Measurements from ENCODE around the gene MLLT10.

- TF ChIP-seq POLR2AphosphoS5 (IDR thresholded peaks at IDR 0.05; ENCODE audit: low read depth, low read length), result no peak
- no peak for TF ChIP-seq SIN3A (IDR thresholded peaks at IDR 0.05; ENCODE audit: borderline replicate concordance, insufficient read depth, low read length)
- TF ChIP-seq, protein P1, sequence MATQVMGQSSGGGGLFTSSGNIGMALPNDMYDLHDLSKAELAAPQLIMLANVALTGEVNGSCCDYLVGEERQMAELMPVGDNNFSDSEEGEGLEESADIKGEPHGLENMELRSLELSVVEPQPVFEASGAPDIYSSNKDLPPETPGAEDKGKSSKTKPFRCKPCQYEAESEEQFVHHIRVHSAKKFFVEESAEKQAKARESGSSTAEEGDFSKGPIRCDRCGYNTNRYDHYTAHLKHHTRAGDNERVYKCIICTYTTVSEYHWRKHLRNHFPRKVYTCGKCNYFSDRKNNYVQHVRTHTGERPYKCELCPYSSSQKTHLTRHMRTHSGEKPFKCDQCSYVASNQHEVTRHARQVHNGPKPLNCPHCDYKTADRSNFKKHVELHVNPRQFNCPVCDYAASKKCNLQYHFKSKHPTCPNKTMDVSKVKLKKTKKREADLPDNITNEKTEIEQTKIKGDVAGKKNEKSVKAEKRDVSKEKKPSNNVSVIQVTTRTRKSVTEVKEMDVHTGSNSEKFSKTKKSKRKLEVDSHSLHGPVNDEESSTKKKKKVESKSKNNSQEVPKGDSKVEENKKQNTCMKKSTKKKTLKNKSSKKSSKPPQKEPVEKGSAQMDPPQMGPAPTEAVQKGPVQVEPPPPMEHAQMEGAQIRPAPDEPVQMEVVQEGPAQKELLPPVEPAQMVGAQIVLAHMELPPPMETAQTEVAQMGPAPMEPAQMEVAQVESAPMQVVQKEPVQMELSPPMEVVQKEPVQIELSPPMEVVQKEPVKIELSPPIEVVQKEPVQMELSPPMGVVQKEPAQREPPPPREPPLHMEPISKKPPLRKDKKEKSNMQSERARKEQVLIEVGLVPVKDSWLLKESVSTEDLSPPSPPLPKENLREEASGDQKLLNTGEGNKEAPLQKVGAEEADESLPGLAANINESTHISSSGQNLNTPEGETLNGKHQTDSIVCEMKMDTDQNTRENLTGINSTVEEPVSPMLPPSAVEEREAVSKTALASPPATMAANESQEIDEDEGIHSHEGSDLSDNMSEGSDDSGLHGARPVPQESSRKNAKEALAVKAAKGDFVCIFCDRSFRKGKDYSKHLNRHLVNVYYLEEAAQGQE (IDR thresholded peaks at IDR 0.05; ENCODE audit: insufficient read depth in 1 of 2, low read depth in 2 of 2, low read length in 2 of 2), result no peak
- TF ChIP-seq TAF1 (IDR thresholded peaks at IDR 0.05; ENCODE audit: borderline replicate concordance, insufficient read depth, low read length), result no peak
- TF ChIP-seq FOXP2 (optimal IDR thresholded peaks at IDR 0.05; ENCODE audit: borderline replicate concordance, extremely low read depth, extremely low read length, insufficient read depth), result no peak
Measured at GRCh38 chr10:21747809-21748208, 213.8 kb downstream of the MLLT10 start.
